Fibroblast of pulmonary artery (primary cell): Measurements from ENCODE around the gene PCID2.

Experiments
- DNase-seq: peaks from one replicate; pipeline ENCODE4 v3.0.0-alpha.2; 2010; ENCODE audit warnings: low read depth
- H3K4me3 ChIP-seq: replicated peaks from 2 replicates; pipeline ENCODE4 v1.5.1; 2011; ENCODE audit warnings: low read depth, mild to moderate bottlenecking, control low read depth, low read length, moderate library complexity
- CTCF ChIP-seq: IDR thresholded peaks from 2 replicates; pipeline ENCODE4 v1.5.1; 2011; ENCODE audit warnings: mild to moderate bottlenecking, control low read depth, low read length, inconsistent platforms; ENCODE audit errors: missing control alignments

Gene PCID2

DNA sequence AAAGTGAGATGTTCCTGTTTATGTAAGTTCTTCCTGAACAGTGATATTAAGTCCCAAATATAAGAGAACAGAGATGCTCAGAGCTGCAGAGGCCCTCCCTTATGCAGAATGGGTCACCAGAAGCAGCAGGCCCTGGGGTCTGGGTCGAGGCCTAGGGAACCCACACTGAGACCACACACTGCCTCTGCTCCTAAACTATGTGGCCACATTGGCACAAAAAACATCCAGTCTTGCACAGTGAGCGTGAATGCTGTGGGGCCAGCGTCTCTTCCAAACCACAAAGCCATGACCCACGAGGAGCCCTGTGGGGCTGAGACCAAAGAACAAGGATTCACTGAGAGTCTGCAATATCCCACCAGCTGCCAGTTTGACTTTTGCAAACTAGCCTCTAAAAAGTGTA lies 26.4 kb downstream of the PCID2 start:
- H3K4me3 ChIP-seq = no peak overlapping the region
- DNase-seq = no peak
- TF ChIP-seq CTCF = no peak

- H3K4me3 ChIP-seq = no peak overlapping the region
- no peak for DNase-seq
- TF ChIP-seq CTCF = no peak
Measured at GRCh38 chr13:113179374-113180230, 28.9 kb downstream of the PCID2 start.

DNA sequence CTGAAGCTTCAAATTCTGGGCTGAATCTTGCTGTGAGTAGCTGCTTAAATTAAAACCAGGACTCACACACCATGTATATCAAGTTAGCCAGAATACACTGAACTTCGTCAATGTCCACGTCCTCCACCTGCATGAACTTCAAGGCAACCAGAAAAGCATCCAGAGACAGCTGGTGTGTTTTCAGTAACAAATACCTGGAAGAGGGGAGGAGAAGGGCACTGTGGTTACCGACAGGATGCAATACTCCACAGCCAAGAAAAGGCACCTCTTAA lies 29.6 kb downstream of the PCID2 start:
- TF ChIP-seq CTCF = no peak
- no peak for DNase-seq

DNA sequence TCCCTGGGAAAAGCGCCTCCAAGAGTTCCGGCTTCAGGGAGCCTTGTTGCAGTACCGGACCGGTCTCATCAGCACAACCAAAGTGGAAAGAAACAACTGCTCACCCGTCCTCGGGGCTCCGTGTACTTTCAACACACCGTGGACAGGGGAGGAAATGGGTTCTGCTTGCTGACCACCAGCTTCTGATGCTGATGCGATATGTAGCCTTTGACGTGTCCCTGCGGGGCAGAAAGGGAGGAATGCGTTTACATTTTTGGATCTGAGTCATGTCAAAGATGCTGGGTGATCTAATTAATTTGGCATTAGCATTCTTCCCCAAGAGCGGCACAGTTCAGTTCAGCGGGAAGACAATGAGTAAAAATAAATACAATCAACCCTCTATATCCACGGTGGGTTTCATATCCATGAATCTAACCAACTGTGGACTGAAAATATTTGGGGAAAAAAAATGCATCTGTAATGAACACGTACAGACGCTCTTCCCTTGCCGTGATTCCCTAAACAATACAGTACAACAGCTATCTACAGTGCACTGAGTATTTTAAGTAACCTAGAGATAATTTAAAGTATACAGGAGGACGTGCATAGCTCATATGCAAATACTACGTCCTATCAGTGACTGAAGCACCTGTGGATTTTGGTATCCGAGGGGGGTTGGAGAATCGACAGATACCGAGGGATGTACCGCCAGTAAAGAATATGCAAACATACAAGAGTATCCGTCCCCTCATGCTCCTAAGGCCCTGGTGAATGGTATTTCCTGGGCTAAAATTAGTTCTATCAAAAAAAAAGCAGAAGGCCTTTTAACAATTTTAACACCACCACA lies 30.2 kb downstream of the PCID2 start:
- no peak overlapping the region for H3K4me3 ChIP-seq
- TF ChIP-seq CTCF = no peak
- DNase-seq = peak; percentile 89

More for the DNA sequence above, 29.6 kb downstream of the PCID2 start:
- no peak overlapping the region for H3K4me3 ChIP-seq

DNA sequence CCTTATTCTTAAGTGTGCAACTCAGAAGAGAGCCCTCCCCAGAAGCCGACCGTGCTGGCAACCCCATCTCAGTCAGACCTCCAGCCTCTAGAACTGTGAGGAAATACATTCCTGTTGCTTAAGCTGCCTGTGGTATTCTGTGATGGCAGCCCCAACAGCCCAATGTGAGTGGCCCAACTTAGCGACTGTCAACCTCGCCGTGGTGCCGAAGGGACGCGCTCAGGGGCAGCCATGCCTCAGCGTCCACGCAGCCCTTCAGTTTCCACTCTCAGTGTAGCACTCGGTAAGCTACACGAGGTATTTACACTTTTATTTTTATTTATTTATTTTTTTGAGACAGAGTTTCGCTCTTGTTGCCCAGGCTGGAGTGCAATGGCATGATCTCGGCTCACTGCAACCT lies 31.6 kb downstream of the PCID2 start:
- TF ChIP-seq CTCF = no peak
- H3K4me3 ChIP-seq = no peak overlapping the region
- no peak for DNase-seq

GRCh38 chr13:113176280-113176679 lies 32.2 kb downstream of the PCID2 start:
- no peak overlapping the region for H3K4me3 ChIP-seq
- TF ChIP-seq CTCF = no peak
- DNase-seq = no peak
